Occipital lobe (tissue), 2 donors: ENCODE measurements around the gene C4orf50. TPM values are rescaled to one million over a fixed set of nuclear protein-coding genes. Genes with fewer than 3 reads are reported as not detected.

Experiments
- DNase-seq: peaks from one replicate; lab custom pipeline; 2025; lab: John Stamatoyannopoulos, UW
- total RNA-seq: library from RNA; depleted of rRNA; stranded (reverse); fragments of >200 nt; gene quantifications from one replicate; pipeline ENCODE4 v1.2.3, GENCODE V29; 2014

Gene C4orf50
- total RNA-seq, 1 donor from 2014 or later = 17.0 TPM

- DNase-seq = no peak
Observed at GRCh38 chr4:6043843-6044242, 25.6 kb upstream of the C4orf50 start.

- DNase-seq = no peak
Observed at GRCh38 chr4:6043188-6043587, 25.0 kb upstream of the C4orf50 start.

- no peak for DNase-seq
Observed at GRCh38 chr4:6042293-6043063, 24.2 kb upstream of the C4orf50 start.

GRCh38 chr4:6041800-6042199, 23.6 kb upstream of the C4orf50 start:
- no peak for DNase-seq

- DNase-seq = no peak
Observed at GRCh38 chr4:6038711-6039110, 20.5 kb upstream of the C4orf50 start.

- no peak for DNase-seq
Observed at GRCh38 chr4:6035786-6036185, 17.6 kb upstream of the C4orf50 start.

GRCh38 chr4:6033381-6033780, 15.2 kb upstream of the C4orf50 start:
- DNase-seq = no peak

- peak; percentile 13 for DNase-seq
Observed at GRCh38 chr4:6032249-6033244, 14.3 kb upstream of the C4orf50 start.

- DNase-seq = no peak
Observed at GRCh38 chr4:6031846-6032245, 13.6 kb upstream of the C4orf50 start.

- DNase-seq = no peak
Observed at GRCh38 chr4:6030679-6031078, 12.4 kb upstream of the C4orf50 start.

GRCh38 chr4:6029254-6029653, 11.0 kb upstream of the C4orf50 start:
- no peak for DNase-seq

GRCh38 chr4:6028168-6028567, 9.9 kb upstream of the C4orf50 start:
- DNase-seq = no peak

- DNase-seq = no peak
Observed at GRCh38 chr4:6027392-6027791, 9.2 kb upstream of the C4orf50 start.

GRCh38 chr4:6024313-6024960, 6.2 kb upstream of the C4orf50 start:
- DNase-seq = no peak

- no peak for DNase-seq
Observed at GRCh38 chr4:6023731-6024130, 5.5 kb upstream of the C4orf50 start.

GRCh38 chr4:6022607-6023288, 4.5 kb upstream of the C4orf50 start:
- no peak for DNase-seq

- no peak for DNase-seq
Observed at GRCh38 chr4:6021831-6022606, 3.8 kb upstream of the C4orf50 start.

GRCh38 chr4:6020613-6021012, 2.4 kb upstream of the C4orf50 start:
- no peak for DNase-seq

GRCh38 chr4:6019316-6020263, 1.4 kb upstream of the C4orf50 start:
- peak; percentile 49 for DNase-seq
